H1 (cell line): Measurements from ENCODE around the gene INPPL1. TPM values are rescaled to one million over a fixed set of nuclear protein-coding genes. Genes with fewer than 3 reads are reported as not detected.

Experiments
- CTBP2 ChIP-seq: IDR thresholded peaks from 2 replicates; pipeline ENCODE4 v1.7.0; 2011; ENCODE audit warnings: borderline replicate concordance, mild to moderate bottlenecking, moderate library complexity, mixed read lengths, low read length; ENCODE audit not compliant: insufficient read depth, insufficient read length
- polyA plus RNA-seq, 7 experiments: library from polyadenylated mRNA; depleted of rRNA in 3 of 7; stranded (reverse) in 5 of 7; unstranded in 2 of 7; fragments of >200 nt in 5 of 7; fragments of 200-250 nt in 2 of 7; gene quantifications; 1 replicate in 5 of 7; 2 replicates in 1 of 7; 4 replicates in 1 of 7; pipeline versions ENCODE4 v1.2.1 to v1.2.3, GENCODE V29; 2011 to 2013; ENCODE audit warnings: missing spikeins in 2 of 7, mixed read lengths in 2 of 7
- total RNA-seq: library from RNA; stranded (reverse); fragmentation: NEBNext Ultra II Directional; extraction: Animal tissue kit (Norgen Biotek cat#: 25700); gene quantifications from 2 replicates; pipeline ENCODE4 v1.2.1, GENCODE V29; 2021

Gene INPPL1
- total and polyA plus RNA-seq, 2 of the 8 experiments (the other 6 are each of a cell fraction or from before 2014, with no cell fraction given): 54.5 to 79.5 TPM

DNA sequence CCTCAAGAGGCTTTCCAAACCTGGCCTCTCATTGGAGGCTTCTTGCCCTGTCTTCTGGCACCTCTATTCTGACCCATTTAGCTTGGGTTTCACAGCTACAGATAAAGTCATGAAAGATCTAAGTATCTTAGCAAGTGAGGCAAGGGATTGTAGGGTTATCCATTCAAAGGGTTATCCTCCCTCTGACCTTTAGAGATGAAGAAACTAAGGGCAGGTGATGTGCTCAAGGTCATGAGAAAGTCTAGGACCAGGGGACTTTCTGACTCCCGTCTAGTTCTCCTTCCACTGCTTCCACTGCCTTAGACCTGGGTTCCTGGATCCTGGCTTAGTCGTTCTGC, 12.2 kb downstream of the INPPL1 start (continued):
- TF ChIP-seq CTBP2: no peak
